Measurements from ENCODE around the gene PLPPR4. TPM values are rescaled to one million over a fixed set of nuclear protein-coding genes. Genes with fewer than 3 reads are reported as not detected.

The PLPPR4 gene
- total and polyA plus RNA-seq, 2 experiments from 2014 or later = 0.99 to 2.3 TPM

GRCh38 chr1:99269321-99269720, 5.0 kb downstream of the PLPPR4 start (continued):
- TF ChIP-seq ZNF462 (CRISPR knock-in tag; IDR thresholded peaks at IDR 0.05) = no peak
- TF ChIP-seq ZNF331 (CRISPR knock-in tag; IDR thresholded peaks at IDR 0.05; ENCODE audit: low read depth) = no peak

GRCh38 chr1:99270646-99271045, 6.4 kb downstream of the PLPPR4 start:
- Mint-ChIP-seq H3K9me3 (no peaks in the 10 kb centered on the region), H3K4me3 (no peak overlapping the region), H3K4me1 (no peaks in the 10 kb centered on the region)
- TF ChIP-seq CTCF (conservative IDR thresholded peaks at IDR 0.05; ENCODE audit: low read depth in 2 of 2) (no peak), CREB1 (CRISPR knock-in tag; IDR thresholded peaks at IDR 0.05; ENCODE audit: low read depth) (no peak), ETS1 (IDR thresholded peaks at IDR 0.05) (no peak), EZH2phosphoT487 (IDR thresholded peaks at IDR 0.05; ENCODE audit: unreplicated experiment) (no peak), NANOG (IDR thresholded peaks at IDR 0.05; ENCODE audit: borderline replicate concordance) (no peak), ZNF331 (CRISPR knock-in tag; IDR thresholded peaks at IDR 0.05; ENCODE audit: low read depth) (no peak), REST (IDR thresholded peaks at IDR 0.05; ENCODE audit: unreplicated experiment) (no peak), EZH2 (IDR thresholded peaks at IDR 0.05; ENCODE audit: low read depth, unreplicated experiment) (no peak), JUNB (IDR thresholded peaks at IDR 0.05; ENCODE audit: unreplicated experiment) (no peak), POLR2AphosphoS5 (IDR thresholded peaks at IDR 0.05; ENCODE audit: low read depth) (no peak), STAT1 (IDR thresholded peaks at IDR 0.05; ENCODE audit: unreplicated experiment) (no peak), ZNF114 (CRISPR knock-in tag; IDR thresholded peaks at IDR 0.05) (no peak)

More at GRCh38 chr1:99270646-99271045, 6.4 kb downstream of the PLPPR4 start:
- Histone ChIP-seq H3K27me3 (ENCODE audit: insufficient read depth) (peaks cover under 1% of the 10 kb centered on the region; the same call in 1 of the 2 replicates), H3K4me2 (no peak overlapping the region), H3K4me3 (no peak overlapping the region), H4K20me1 (replicated peaks; ENCODE audit: insufficient read depth) (no peaks in the 10 kb centered on the region), H3F3A (replicated peaks; ENCODE audit: low read depth) (no peaks in the 10 kb centered on the region), H3K79me2 (replicated peaks; ENCODE audit: insufficient read depth) (no peaks in the 10 kb centered on the region), H3K4me1 (ENCODE audit: insufficient read depth) (no peaks in the 10 kb centered on the region), H3K9me2 (ENCODE audit: insufficient read depth) (no peaks in the 10 kb centered on the region), H3K36me3 (ENCODE audit: insufficient read depth) (no peaks in the 10 kb centered on the region), H2AFZ (no peak overlapping the region), H3K27ac (ENCODE audit: low read depth) (no peak overlapping the region)
- no peak overlapping the region for H3K27ac Mint-ChIP-seq
- ATAC-seq (no peak), DNase-seq (ENCODE audit: low spot score) (no peak)
- H3K27me3 Mint-ChIP-seq (ENCODE audit: insufficient read depth, low read depth, poor library complexity) = no peaks in the 10 kb centered on the region
- no peaks in the 10 kb centered on the region for H3K36me3 Mint-ChIP-seq (ENCODE audit: low read depth)

Measured in GM23338 (cell line).